ENCODE data around the gene TOLLIP.
"Not testable (repeated sequence)": the region's sequence is repeated elsewhere in the genome, so short reads cannot be mapped to it uniquely, and the experiment has no call there.

The TOLLIP gene

DNA sequence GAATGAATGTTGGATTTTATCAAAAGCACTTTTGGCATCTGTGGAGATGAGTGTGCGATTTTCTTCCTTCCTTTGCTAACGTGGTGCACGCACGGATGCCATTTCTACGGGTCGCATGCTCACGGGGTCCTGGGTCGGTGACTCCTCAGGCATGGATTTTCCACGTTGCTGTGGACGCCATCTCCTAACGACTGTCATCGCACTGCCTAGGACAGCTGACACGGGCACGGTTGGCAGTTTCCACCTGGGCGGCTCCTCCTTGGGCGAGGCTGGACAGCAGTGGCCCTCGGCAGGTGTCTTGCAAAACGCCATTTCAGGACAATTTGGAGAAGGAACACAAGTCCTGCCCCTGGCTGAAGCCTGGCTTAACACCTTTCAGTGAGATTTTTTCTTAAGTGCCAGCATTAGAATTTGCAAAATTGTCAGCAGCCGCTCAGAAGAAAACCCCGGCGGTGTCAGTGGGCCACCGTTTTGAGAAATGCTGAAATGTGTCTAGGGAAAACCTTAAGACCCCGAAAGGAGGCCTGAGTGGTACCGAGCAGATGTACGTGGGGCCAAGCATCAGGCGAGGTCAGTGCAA lies 34.7 kb upstream of the TOLLIP start:
- TF ChIP-seq CTCF (IDR thresholded peaks at IDR 0.05; ENCODE audit: low read depth, low read length, missing control alignments) = no peak
- H3K4me3 ChIP-seq (ENCODE audit: low read depth, low read length) = no peak overlapping the region
- H3K27me3 ChIP-seq (replicated peaks) = no peaks in the 10 kb centered on the region
- in situ Hi-C loops (cut with HindIII; ENCODE audit: low pct_ligation_motif_present, low sequenced_read_pairs) = no loop called here
- no peaks in the 10 kb centered on the region for H3K36me3 ChIP-seq (replicated peaks)
- H3K27ac ChIP-seq = no peak overlapping the region
- DNase-seq = no peak

DNA sequence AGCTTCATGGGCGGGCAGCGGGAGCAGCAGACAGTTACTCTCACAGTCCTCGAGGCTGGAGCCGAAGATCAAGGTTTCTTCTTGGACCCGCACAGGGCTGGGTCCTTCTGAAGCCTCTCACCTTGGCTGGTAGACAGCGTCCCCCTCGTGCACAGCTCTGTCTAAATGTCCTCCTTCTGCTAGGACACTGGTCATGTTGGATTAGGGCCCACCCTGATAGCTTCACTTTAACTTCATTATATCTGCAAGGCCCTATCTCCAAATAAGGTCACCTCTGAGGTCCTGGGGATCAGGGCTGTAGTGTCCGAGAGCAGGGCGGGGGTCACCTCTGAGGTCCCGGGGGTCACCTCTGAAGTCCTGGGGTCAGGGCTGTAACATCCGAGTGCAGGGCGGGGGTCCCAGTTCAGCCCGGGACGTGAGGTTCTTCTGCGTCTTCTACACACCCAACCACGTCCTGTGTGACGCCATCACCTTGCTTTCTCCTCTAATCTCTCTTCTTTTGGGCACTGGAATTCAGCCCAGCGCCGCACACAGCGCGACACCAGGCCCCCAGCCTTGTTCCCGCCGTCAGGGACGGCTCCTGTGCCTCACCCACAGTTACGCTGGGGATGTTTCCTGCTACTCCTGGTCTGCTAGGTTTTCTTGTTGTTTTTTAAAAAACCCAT lies 34.1 kb upstream of the TOLLIP start:
- Histone ChIP-seq H3K27ac (no peak overlapping the region), H3K27me3 (replicated peaks) (no peaks in the 10 kb centered on the region), H3K4me3 (ENCODE audit: low read depth, low read length) (no peak overlapping the region), H3K36me3 (replicated peaks) (no peaks in the 10 kb centered on the region)
- no peak for TF ChIP-seq CTCF (IDR thresholded peaks at IDR 0.05; ENCODE audit: low read depth, low read length, missing control alignments)
- DNase-seq = no peak
- in situ Hi-C loops (cut with HindIII; ENCODE audit: low pct_ligation_motif_present, low sequenced_read_pairs) = no loop called here

DNA sequence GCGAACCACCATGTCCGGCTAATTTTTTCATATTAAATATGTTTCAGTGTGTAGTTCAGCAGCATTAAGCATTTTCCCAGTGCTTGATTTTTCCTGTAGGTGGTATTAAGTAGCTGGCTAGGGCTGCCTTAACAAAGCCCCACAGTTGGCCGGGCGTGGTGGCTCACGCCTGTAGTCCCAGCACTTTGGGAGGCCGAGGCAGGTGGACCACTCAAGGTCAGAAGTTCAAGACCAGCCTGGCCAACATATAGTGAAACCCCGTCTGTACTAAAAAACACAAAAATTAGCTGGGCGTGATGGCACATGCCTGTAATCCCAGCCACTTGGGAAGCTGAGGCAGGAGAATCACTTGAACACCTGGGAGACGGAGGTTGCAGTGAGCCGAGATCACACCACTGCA lies 33.5 kb upstream of the TOLLIP start:
- Histone ChIP-seq H3K27ac (no peak overlapping the region), H3K4me3 (ENCODE audit: low read depth, low read length) (no peak overlapping the region), H3K27me3 (replicated peaks) (no peaks in the 10 kb centered on the region), H3K36me3 (replicated peaks) (no peaks in the 10 kb centered on the region)
- TF ChIP-seq CTCF (IDR thresholded peaks at IDR 0.05; ENCODE audit: low read depth, low read length, missing control alignments) = no peak
- no peak for DNase-seq
- in situ Hi-C loops (cut with HindIII; ENCODE audit: low pct_ligation_motif_present, low sequenced_read_pairs) = no loop called here

GRCh38 chr11:1341928-1342524 lies 32.6 kb upstream of the TOLLIP start:
- Histone ChIP-seq H3K27ac (no peak overlapping the region), H3K4me3 (ENCODE audit: low read depth, low read length) (no peak overlapping the region), H3K36me3 (replicated peaks) (no peaks in the 10 kb centered on the region), H3K27me3 (replicated peaks) (peaks cover 1% of the 10 kb centered on the region)
- TF ChIP-seq CTCF (IDR thresholded peaks at IDR 0.05; ENCODE audit: low read depth, low read length, missing control alignments) = no peak
- in situ Hi-C loops (cut with HindIII; ENCODE audit: low pct_ligation_motif_present, low sequenced_read_pairs) = no loop called here
- peak; percentile 49 for DNase-seq

DNA sequence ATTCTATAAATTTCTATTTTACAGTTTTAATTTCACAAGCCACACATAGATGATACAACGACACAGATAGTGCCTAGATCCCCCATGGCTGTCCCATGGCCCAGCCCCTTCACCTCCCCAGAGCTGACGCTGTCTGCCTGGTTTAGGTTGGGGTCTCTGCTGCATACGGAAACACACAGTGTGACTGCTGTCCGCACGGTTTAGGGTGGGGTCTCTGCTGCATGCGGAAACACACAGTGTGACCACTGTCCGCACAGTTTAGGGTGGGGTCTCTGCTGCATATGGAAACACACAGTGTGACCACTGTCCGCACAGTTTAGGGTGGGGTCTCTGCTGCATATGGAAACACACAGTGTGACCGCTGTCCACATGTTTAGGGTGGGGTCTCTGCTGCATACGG lies 31.8 kb upstream of the TOLLIP start:
- H3K27me3 ChIP-seq (replicated peaks); H3K27ac ChIP-seq; in situ Hi-C loops (cut with HindIII; ENCODE audit: low pct_ligation_motif_present, low sequenced_read_pairs); DNase-seq; H3K4me3 ChIP-seq (ENCODE audit: low read depth, low read length); H3K36me3 ChIP-seq (replicated peaks): not testable (repeated sequence)

GRCh38 chr11:1340111-1340510 lies 30.7 kb upstream of the TOLLIP start:
- TF ChIP-seq CTCF (IDR thresholded peaks at IDR 0.05; ENCODE audit: low read depth, low read length, missing control alignments) = no peak
- H3K36me3 ChIP-seq (replicated peaks) = no peaks in the 10 kb centered on the region
- no peak for DNase-seq
- H3K27me3 ChIP-seq (replicated peaks) = peaks cover 7% of the 10 kb centered on the region
- in situ Hi-C loops (cut with HindIII; ENCODE audit: low pct_ligation_motif_present, low sequenced_read_pairs) = no loop called here
- H3K27ac ChIP-seq = no peak overlapping the region
- no peak overlapping the region for H3K4me3 ChIP-seq (ENCODE audit: low read depth, low read length)

Measured in brain microvascular endothelial cell (primary cell).